Measurements from ENCODE around the gene CLIP4. TPM values are rescaled to one million over a fixed set of nuclear protein-coding genes. Genes with fewer than 3 reads are reported as not detected.

Gene CLIP4
- total RNA-seq, 1 experiment from 2014 or later = 134 TPM

- no peaks in the 10 kb centered on the region for H3K36me3 ChIP-seq (ENCODE audit: low read depth)
- H3K4me2 ChIP-seq = no peak overlapping the region
- H4K20me1 ChIP-seq (ENCODE audit: insufficient read depth) = no peaks in the 10 kb centered on the region
- no peaks in the 10 kb centered on the region for H3K9me3 ChIP-seq (ENCODE audit: insufficient read depth, low read depth)
- intact Hi-C loops (cut with micrococcal nuclease; ENCODE audit: unreplicated experiment) = no loop called here
- TF ChIP-seq CTCF (conservative IDR thresholded peaks at IDR 0.05) (no peak), EZH2 (IDR thresholded peaks at IDR 0.05; ENCODE audit: low read depth) (no peak)
- ChIA-PET POLR2A (ENCODE audit: unreplicated experiment) (interaction anchor here (0.6 kb wide), 1 partner anchor 153 kb away, joined by 5 read pairs; no protein-coding TSS in a partner anchor), CTCF (no interaction called here)
- H3K4me1 ChIP-seq (replicated peaks; ENCODE audit: insufficient read depth) = no peaks in the 10 kb centered on the region
- no peak overlapping the region for H3K27ac ChIP-seq
- H3K79me2 ChIP-seq (ENCODE audit: low read depth) = no peaks in the 10 kb centered on the region
- no peaks in the 10 kb centered on the region for H3K9me2 ChIP-seq (ENCODE audit: insufficient read depth)
- DNase-seq = peak in 1 of 2 experiments; percentile 6
- no peaks in the 10 kb centered on the region for H3K27me3 ChIP-seq (ENCODE audit: insufficient read depth, low read depth)
- no peaks in the 10 kb centered on the region for H3F3A ChIP-seq (ENCODE audit: insufficient read depth, low read depth)
- H3K4me3 ChIP-seq = no peak overlapping the region
- no TSS peak for BruUV-seq (replicated peaks)
- no peak overlapping the region for H2AFZ ChIP-seq
Observed at GRCh38 chr2:29068513-29068912, 46.7 kb upstream of the CLIP4 start.

DNA sequence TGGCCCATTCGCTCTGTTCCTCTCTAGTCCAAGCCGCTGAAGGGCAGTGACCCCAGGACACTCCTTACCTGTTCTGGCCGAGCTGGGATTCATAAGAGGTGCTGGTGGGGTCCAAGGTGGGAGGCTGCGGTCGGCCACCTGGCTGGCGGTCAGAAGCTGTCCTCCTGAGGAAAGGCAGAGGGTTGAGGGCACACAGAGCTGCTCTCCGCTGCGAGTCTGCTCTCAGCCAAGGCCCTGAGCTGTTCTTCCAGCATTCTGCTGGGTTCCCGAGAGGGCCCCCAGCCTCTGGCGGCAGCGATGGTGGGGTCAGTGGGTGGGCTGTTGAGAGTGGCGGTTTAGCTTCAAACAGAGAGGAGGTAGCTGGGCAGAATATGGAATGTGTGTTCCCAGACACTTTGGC, 44.7 kb upstream of the CLIP4 start:
- Histone ChIP-seq H3K4me2 (no peak overlapping the region), H3K4me1 (replicated peaks; ENCODE audit: insufficient read depth) (no peaks in the 10 kb centered on the region), H3K4me3 (no peak overlapping the region), H2AFZ (no peak overlapping the region), H3K79me2 (ENCODE audit: low read depth) (no peaks in the 10 kb centered on the region), H3K27ac (no peak overlapping the region), H3F3A (ENCODE audit: insufficient read depth, low read depth) (no peaks in the 10 kb centered on the region), H3K36me3 (ENCODE audit: low read depth) (no peaks in the 10 kb centered on the region), H3K9me2 (ENCODE audit: insufficient read depth) (no peaks in the 10 kb centered on the region), H4K20me1 (ENCODE audit: insufficient read depth) (no peaks in the 10 kb centered on the region), H3K9me3 (ENCODE audit: insufficient read depth, low read depth) (no peaks in the 10 kb centered on the region), H3K27me3 (ENCODE audit: insufficient read depth, low read depth) (no peaks in the 10 kb centered on the region)
- no TSS peak for BruUV-seq (replicated peaks)
- ChIA-PET CTCF (no interaction called here), POLR2A (ENCODE audit: unreplicated experiment) (no interaction called here)
- no peak for DNase-seq
- no peak for TF ChIP-seq CTCF (conservative IDR thresholded peaks at IDR 0.05)
- TF ChIP-seq EZH2 (IDR thresholded peaks at IDR 0.05; ENCODE audit: low read depth) = no peak
- intact Hi-C loops (cut with micrococcal nuclease; ENCODE audit: unreplicated experiment) = no loop called here

DNA sequence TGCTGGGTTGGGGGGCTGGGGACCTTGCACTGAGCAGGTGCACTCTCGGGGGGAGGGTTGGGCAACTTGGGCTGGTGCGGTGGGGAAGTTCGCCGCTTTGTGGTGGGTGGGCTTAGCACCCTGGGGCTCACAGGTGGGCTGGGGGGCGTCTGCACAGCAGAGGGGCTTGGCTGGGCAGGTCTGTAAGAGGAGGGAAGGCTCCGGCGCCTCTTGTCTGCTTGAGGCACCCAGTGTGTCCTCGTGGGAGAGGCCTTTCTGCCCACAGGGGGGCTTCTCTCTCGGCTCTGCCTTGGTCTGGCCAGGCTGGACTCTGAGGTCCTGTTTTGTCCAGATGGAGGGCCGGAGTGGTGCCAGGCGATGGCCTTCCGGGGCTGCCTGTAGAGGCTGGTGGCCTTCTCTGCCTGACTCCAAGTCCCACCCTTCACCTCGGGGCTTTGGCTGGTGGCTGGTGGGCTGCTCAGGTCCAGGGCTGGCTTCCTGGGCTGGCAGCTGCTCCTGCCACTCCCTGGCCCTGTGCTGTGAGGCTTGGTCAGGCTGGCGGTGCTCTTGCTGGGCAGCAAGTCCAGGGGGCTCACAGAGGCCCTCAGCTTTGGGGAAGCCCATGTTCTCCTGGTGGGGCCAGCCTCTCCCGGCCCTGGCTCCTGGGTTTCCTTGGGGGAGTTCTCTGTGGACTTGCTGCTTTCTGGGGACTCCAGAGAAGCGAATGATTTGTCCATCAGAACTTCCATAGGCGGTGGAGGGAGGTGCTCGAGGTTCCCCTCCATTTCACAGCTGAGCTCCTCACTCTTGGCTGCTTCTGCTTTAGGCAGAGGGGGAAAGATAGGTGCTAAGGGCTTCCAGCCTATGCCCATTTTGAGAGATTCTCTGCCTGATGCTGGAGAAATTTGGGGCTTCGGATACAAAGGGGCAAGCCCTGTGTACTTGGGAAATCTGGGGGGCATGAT, 43.9 kb upstream of the CLIP4 start:
- no peaks in the 10 kb centered on the region for H3K9me3 ChIP-seq (ENCODE audit: insufficient read depth, low read depth)
- CTCF ChIA-PET = interaction anchor here (0.6 kb wide), 1 partner anchor 17 kb away, joined by 3 read pairs; no protein-coding TSS in a partner anchor

More for the DNA sequence above, 43.9 kb upstream of the CLIP4 start:
- Histone ChIP-seq H3F3A (ENCODE audit: insufficient read depth, low read depth) (no peaks in the 10 kb centered on the region), H3K4me2 (no peak overlapping the region), H3K27me3 (ENCODE audit: insufficient read depth, low read depth) (no peaks in the 10 kb centered on the region), H3K36me3 (ENCODE audit: low read depth) (no peaks in the 10 kb centered on the region), H4K20me1 (ENCODE audit: insufficient read depth) (no peaks in the 10 kb centered on the region), H3K27ac (no peak overlapping the region), H2AFZ (no peak overlapping the region), H3K79me2 (ENCODE audit: low read depth) (no peaks in the 10 kb centered on the region), H3K4me1 (replicated peaks; ENCODE audit: insufficient read depth) (no peaks in the 10 kb centered on the region), H3K9me2 (ENCODE audit: insufficient read depth) (no peaks in the 10 kb centered on the region), H3K4me3 (no peak overlapping the region)
- POLR2A ChIA-PET (ENCODE audit: unreplicated experiment) = interaction anchor here (0.7 kb wide), 1 partner anchor 112 kb away, joined by 3 read pairs; no protein-coding TSS in a partner anchor
- no peak for TF ChIP-seq EZH2 (IDR thresholded peaks at IDR 0.05; ENCODE audit: low read depth)
- no peak for TF ChIP-seq CTCF (conservative IDR thresholded peaks at IDR 0.05)
- peak in 1 of 2 experiments; percentile 23 for DNase-seq
- BruUV-seq (replicated peaks) = no TSS peak
- intact Hi-C loops (cut with micrococcal nuclease; ENCODE audit: unreplicated experiment) = no loop called here

Data from PC-9 (cell line).